ENCODE measurements around the gene SOD3.

SOD3 gene

GRCh38 chr4:24775750-24776149 is 19.6 kb upstream of the SOD3 start:
- no peak for DNase-seq

GRCh38 chr4:24777536-24778463 is 17.6 kb upstream of the SOD3 start:
- no peak for DNase-seq

GRCh38 chr4:24778464-24779225 is 16.7 kb upstream of the SOD3 start:
- DNase-seq, result no peak

GRCh38 chr4:24780936-24781495 is 14.4 kb upstream of the SOD3 start:
- no peak for DNase-seq

GRCh38 chr4:24781999-24782745 is 13.2 kb upstream of the SOD3 start:
- no peak for DNase-seq

- no peak for DNase-seq
These were observed 11.9 kb upstream of the SOD3 start for GRCh38 chr4:24783506-24783905.

- no peak for DNase-seq
These were observed 4.3 kb upstream of the SOD3 start for GRCh38 chr4:24791043-24791442.

- DNase-seq, result no peak
These were observed 2.8 kb upstream of the SOD3 start for GRCh38 chr4:24792552-24792951.

GRCh38 chr4:24793219-24794005 is 2.0 kb upstream of the SOD3 start:
- no peak for DNase-seq

GRCh38 chr4:24794051-24794450 is 1.3 kb upstream of the SOD3 start:
- no peak for DNase-seq

GRCh38 chr4:24794480-24794879 is 893 bp upstream of the SOD3 start:
- no peak for DNase-seq

GRCh38 chr4:24795666-24796381 is 451 bp downstream of the SOD3 start:
- no peak for DNase-seq

GRCh38 chr4:24796620-24797019 is 1.2 kb downstream of the SOD3 start:
- no peak for DNase-seq

- DNase-seq, result no peak
These were observed 2.8 kb downstream of the SOD3 start for GRCh38 chr4:24798036-24798610.

GRCh38 chr4:24799196-24799543 is 3.8 kb downstream of the SOD3 start:
- DNase-seq, result no peak

- DNase-seq, result no peak
These were observed 4.4 kb downstream of the SOD3 start for GRCh38 chr4:24799544-24800324.

GRCh38 chr4:24800325-24800895 is 5.0 kb downstream of the SOD3 start:
- no peak for DNase-seq

- DNase-seq, result no peak
These were observed 5.9 kb downstream of the SOD3 start for GRCh38 chr4:24801136-24801855.

GRCh38 chr4:24802648-24803047 is 7.3 kb downstream of the SOD3 start:
- DNase-seq, result no peak
